IPS-11a (cell line): Measurements from ENCODE around the gene CFAP299.
"Not testable (repeated sequence)": the region's sequence is repeated elsewhere in the genome, so short reads cannot be mapped to it uniquely, and the experiment has no call there.

ENCODE experiments used
- H3K4me3 ChIP-seq: one replicate; pipeline ENCODE4 v1.5.1; 2013; ENCODE audit warnings: low read depth, low read length, control low read depth

Gene CFAP299

GRCh38 chr4:80439294-80440061 lies 103.9 kb downstream of the CFAP299 start:
- not testable (repeated sequence) for H3K4me3 ChIP-seq

DNA sequence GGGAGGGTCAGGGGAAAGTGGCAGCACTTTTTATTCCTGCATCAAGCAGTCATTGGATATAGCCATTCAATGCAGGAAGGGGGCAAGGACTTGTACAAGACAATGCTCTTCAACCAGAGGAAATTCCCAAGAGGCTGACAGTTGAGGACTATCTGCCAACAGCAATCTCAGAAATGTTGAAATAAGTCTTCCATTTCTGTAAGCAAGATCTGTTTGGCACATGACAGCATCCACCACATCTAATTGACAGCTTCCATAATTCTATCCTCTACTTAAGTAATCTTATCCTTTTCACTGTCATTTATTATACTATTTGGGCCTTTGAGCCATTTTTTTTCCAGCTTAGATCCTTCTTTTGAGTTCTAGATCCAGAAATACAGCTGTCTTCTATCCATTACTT lies 110.7 kb downstream of the CFAP299 start:
- H3K4me3 ChIP-seq, result no peak overlapping the region

DNA sequence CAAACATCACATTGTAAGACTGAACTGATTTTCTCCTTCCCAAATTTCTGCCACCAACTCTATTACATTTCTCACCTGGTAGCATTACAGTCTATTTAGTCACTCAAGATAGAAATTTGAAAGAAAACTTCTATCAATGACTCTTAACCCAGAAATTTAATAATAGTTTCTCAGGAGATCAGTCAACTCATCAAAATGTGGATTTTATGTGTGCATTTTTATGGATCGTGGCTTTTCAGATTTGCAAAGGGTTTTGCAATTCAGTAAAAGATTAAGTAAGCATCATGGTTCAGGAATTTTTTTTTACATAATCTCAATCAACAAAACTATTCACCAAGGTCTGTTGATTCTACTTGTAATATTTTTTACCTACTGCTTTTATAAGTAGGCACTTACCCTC lies 111.1 kb downstream of the CFAP299 start:
- no peak overlapping the region for H3K4me3 ChIP-seq

GRCh38 chr4:80447493-80447892 lies 112.0 kb downstream of the CFAP299 start:
- H3K4me3 ChIP-seq, result no peak overlapping the region

- H3K4me3 ChIP-seq, result no peak overlapping the region
Observed at GRCh38 chr4:80448056-80448455, 112.5 kb downstream of the CFAP299 start.

- H3K4me3 ChIP-seq, result no peak overlapping the region
Observed at GRCh38 chr4:80452055-80452454, 116.5 kb downstream of the CFAP299 start.

- no peak overlapping the region for H3K4me3 ChIP-seq
Observed at GRCh38 chr4:80452768-80453167, 117.2 kb downstream of the CFAP299 start.

- no peak overlapping the region for H3K4me3 ChIP-seq
Observed at GRCh38 chr4:80454040-80454439, 118.5 kb downstream of the CFAP299 start.

GRCh38 chr4:80454556-80454955 lies 119.0 kb downstream of the CFAP299 start:
- no peak overlapping the region for H3K4me3 ChIP-seq

GRCh38 chr4:80459918-80460473 lies 124.5 kb downstream of the CFAP299 start:
- no peak overlapping the region for H3K4me3 ChIP-seq

DNA sequence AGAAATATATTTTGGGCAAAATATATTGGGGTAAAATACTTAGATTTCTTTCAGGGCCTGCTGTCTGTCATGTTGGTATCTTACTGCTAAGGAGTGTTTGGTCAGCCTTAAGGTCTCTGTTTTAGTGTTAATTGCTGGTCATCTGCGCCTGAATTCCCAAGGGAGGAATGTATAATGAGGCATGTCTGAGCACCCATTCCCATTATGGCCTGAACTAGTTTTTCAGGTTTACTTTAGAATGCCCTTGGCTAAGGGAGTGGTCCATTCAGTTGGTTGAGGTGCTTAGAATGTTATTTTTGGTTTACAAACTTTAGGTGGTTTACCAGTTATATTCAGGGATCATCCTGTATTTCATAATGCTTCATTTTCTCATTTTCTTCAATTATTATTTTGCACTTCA lies 125.9 kb downstream of the CFAP299 start:
- H3K4me3 ChIP-seq, result no peak overlapping the region

GRCh38 chr4:80462621-80463091 lies 127.1 kb downstream of the CFAP299 start:
- no peak overlapping the region for H3K4me3 ChIP-seq

GRCh38 chr4:80463509-80463908 lies 128.0 kb downstream of the CFAP299 start:
- no peak overlapping the region for H3K4me3 ChIP-seq

GRCh38 chr4:80465238-80465637 lies 129.7 kb downstream of the CFAP299 start:
- no peak overlapping the region for H3K4me3 ChIP-seq

DNA sequence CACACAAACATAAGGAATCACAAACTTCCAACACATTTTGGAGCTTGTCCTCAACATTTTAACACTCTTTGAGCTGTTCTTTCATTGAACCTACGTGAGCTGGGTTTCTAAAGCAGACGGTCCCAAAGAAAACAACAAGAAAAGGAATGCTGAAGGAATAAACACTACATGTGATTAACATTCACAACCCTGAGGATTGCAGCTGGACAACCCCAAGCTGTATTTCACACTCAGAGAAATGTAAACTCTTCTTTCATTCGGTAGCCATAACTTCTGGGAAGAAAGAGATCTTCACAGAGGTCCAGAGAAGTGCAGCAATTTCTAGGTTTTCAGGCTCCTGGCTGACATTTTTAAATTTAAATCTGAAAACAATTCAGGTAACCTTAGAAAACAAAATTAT lies 130.2 kb downstream of the CFAP299 start:
- no peak overlapping the region for H3K4me3 ChIP-seq

- H3K4me3 ChIP-seq, result no peak overlapping the region
Observed at GRCh38 chr4:80466618-80467017, 131.1 kb downstream of the CFAP299 start.

DNA sequence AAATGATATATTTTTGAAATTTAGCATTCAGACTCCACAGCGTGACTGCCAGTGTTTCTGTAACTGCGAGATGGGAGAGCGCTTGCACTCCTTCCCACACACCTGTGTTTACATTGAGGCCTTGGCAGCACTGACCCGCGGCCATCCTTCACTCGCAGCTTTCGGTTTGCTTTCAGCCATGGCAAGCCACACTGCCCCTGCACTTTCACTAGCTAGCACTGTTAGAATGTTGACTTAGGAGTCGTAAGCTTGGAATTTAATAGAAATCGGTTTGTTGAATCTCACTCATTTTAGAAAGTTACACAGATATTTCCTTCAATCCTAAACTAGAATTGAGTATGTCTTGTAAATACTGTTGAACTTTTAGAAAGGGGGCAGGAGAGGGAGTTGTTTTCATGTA lies 136.2 kb downstream of the CFAP299 start:
- H3K4me3 ChIP-seq, result no peak overlapping the region

GRCh38 chr4:80475236-80475635 lies 139.7 kb downstream of the CFAP299 start:
- H3K4me3 ChIP-seq, result no peak overlapping the region

- H3K4me3 ChIP-seq, result no peak overlapping the region
Observed at GRCh38 chr4:80475798-80476197, 140.3 kb downstream of the CFAP299 start.

DNA sequence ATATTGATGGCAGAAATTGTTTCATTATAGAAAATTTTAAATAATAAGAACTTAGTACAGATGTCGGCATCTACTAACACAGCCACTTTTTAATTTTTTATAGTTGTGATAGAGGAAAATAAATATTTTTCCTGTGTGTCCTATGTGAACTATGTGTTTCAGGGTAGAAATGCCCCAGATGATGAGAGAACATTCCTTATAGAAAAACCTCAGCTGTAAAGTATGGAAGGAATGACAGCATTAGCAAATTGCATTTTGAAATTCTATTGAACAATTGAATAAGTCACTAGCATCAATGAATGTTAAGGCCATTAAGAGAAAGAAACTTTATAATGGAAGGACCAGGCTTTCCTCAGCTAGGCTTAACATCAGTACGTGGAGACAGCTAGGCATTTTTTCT lies 149.2 kb downstream of the CFAP299 start:
- H3K4me3 ChIP-seq, result no peak overlapping the region

GRCh38 chr4:80486603-80487002 lies 151.1 kb downstream of the CFAP299 start:
- no peak overlapping the region for H3K4me3 ChIP-seq

- H3K4me3 ChIP-seq, result no peak overlapping the region
Observed at GRCh38 chr4:80489798-80490197, 154.3 kb downstream of the CFAP299 start.

- H3K4me3 ChIP-seq, result no peak overlapping the region
Observed at GRCh38 chr4:80492761-80493160, 157.2 kb downstream of the CFAP299 start.
